Spinal cord (tissue), 10 donors: ENCODE results near the gene STX18. TPM values are rescaled to one million over a fixed set of nuclear protein-coding genes. Genes with fewer than 3 reads are reported as not detected.

Source experiments
- DNase-seq, 6 donors: peaks; one replicate each; pipeline versions ENCODE4 v3.0.0 to v3.0.0-alpha.2; 2013 to 2015; ENCODE audit warnings: low spot score in 6 of 6, low read depth in 4 of 6
- H3K27ac ChIP-seq: one replicate; pipeline ENCODE4 v1.5.1; 2013; ENCODE audit warnings: low read depth, low read length, control low read depth
- H3K27me3 ChIP-seq: one replicate; pipeline ENCODE4 v1.6.1; 2013; ENCODE audit warnings: low read length; ENCODE audit not compliant: control insufficient read depth, insufficient read depth
- H3K36me3 ChIP-seq: one replicate; pipeline ENCODE4 v1.6.1; 2013; ENCODE audit warnings: low read length; ENCODE audit not compliant: control insufficient read depth, insufficient read depth
- H3K4me1 ChIP-seq: one replicate; pipeline ENCODE4 v1.6.1; 2013; ENCODE audit warnings: low read length; ENCODE audit not compliant: control insufficient read depth, insufficient read depth
- H3K4me3 ChIP-seq: one replicate; pipeline ENCODE4 v1.5.1; 2013; ENCODE audit warnings: low read depth, low read length, control low read depth
- H3K9me3 ChIP-seq: one replicate; pipeline ENCODE4 v1.6.1; 2013; ENCODE audit warnings: low read length; ENCODE audit not compliant: control insufficient read depth, insufficient read depth
- whole genome bisulfite sequencing: methylation state at CpG from one replicate; pipeline ENCODE4 v1.1.5; 2013; ENCODE audit warnings: missing lambda C conversion rate; ENCODE audit not compliant: insufficient coverage; 5-methylcytosine and 5-hydroxymethylcytosine counted together
- polyA plus RNA-seq, 2 donors: library from polyadenylated mRNA; unstranded; fragments of 120-200 nt; gene quantifications; one replicate each; pipeline ENCODE4 v1.2.1, GENCODE V29; 2013; ENCODE audit not compliant: insufficient read length in 2 of 2
- total RNA-seq, 2 donors: library from RNA; depleted of rRNA in 1 of 2; stranded (reverse); fragments of 120-200 nt in 1 of 2; fragments of >200 nt in 1 of 2; gene quantifications; one replicate each; pipeline versions ENCODE4 v1.2.3 to v1.2.4, GENCODE V29; 2013 to 2014
- donor health status: healthy.

STX18 gene
- total and polyA plus RNA-seq, 4 donors = 26.9 to 56.4 (median 49.4) TPM

DNA sequence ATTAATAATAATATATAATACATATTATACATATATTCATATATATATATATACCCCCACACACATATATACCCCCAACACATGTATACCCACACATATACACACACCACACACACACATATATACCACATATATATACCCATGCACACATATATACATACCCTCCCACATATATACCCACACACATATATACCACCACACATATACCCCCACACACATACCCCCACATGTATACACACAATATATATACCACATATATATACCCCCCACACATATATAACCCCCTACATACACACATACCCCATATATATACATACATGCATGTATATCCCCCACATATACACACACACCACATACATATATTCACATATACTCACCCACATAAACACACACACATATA lies 103.0 kb downstream of the STX18 start:
- H3K9me3 ChIP-seq = no peaks in the 10 kb centered on the region
- DNase-seq = no peak
- no peak overlapping the region for H3K4me3 ChIP-seq
- peaks cover 10% of the 10 kb centered on the region for H3K36me3 ChIP-seq
- H3K27ac ChIP-seq = no peak overlapping the region
- no peaks in the 10 kb centered on the region for H3K27me3 ChIP-seq
- no peaks in the 10 kb centered on the region for H3K4me1 ChIP-seq

DNA sequence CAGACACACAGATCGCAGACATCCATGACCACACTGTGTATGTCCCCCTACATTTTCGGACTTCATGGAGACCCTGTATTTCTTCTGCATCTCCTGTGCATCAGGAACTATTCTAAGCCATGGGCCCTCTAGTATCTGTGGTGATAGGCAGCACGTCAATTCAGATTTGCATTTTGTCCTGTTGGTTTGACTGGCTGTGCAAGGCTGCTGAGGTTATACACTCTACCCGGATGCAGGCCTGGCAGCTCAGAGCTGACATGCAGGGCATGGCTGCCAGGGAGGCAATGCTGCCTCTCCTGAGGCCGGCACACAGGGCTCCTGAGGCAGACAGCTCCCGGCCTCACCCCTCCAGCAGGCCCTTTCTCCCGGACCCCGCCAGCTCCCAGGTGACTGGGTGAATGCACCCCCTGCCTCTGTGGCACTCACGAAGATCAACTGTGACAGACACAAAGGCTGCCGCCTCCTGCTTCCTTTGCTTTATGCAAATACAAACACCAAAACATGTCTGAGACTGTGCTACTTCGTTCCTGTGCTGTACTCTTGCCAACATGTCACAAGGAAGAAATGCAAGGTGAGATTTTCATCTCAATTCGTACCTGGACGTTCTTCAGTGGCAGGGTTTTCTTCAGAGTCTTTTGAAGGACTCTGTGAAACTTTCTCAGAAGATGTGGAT lies 103.9 kb downstream of the STX18 start:
- H3K4me3 ChIP-seq = no peak overlapping the region
- no peak for DNase-seq
- H3K4me1 ChIP-seq = no peaks in the 10 kb centered on the region
- no peak overlapping the region for H3K27ac ChIP-seq
- H3K36me3 ChIP-seq = peaks cover 10% of the 10 kb centered on the region
- no peaks in the 10 kb centered on the region for H3K9me3 ChIP-seq
- WGBS = 92% methylated on average over 12 of the region's 13 CpGs
- H3K27me3 ChIP-seq = no peaks in the 10 kb centered on the region

DNA sequence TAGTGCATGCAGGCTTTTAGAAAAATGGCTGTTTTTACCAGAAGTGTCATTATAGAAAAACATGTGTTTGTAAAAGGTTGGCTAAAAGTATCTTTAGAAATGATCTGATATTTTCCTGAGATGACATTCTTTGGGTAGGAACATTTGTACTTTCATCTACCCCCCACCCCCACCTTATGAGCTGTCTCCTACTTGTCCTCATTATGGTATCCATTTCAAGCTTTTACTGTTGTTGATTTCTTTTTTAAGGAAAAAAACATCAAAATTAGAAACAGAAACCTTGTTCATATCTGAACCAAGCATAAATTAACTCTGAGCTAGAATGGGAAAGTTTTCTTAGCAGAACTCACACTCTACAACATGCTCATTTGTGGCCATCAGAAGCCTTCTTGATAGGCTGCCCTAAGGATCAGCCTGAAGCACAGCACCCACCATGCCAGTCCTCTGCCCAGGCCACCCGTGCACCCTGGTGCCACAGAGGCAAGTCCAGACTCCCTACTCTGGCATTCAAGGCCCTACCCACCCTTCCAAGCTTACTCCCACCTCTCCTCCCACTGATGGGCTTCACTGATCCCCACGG lies 105.5 kb downstream of the STX18 start:
- DNase-seq = no peak
- WGBS = 97% methylated on average over 2 of the region's 2 CpGs
- H3K4me3 ChIP-seq = no peak overlapping the region
- no peaks in the 10 kb centered on the region for H3K9me3 ChIP-seq
- peaks cover 18% of the 10 kb centered on the region for H3K36me3 ChIP-seq
- H3K27me3 ChIP-seq = no peaks in the 10 kb centered on the region
- H3K4me1 ChIP-seq = no peaks in the 10 kb centered on the region
- no peak overlapping the region for H3K27ac ChIP-seq

DNA sequence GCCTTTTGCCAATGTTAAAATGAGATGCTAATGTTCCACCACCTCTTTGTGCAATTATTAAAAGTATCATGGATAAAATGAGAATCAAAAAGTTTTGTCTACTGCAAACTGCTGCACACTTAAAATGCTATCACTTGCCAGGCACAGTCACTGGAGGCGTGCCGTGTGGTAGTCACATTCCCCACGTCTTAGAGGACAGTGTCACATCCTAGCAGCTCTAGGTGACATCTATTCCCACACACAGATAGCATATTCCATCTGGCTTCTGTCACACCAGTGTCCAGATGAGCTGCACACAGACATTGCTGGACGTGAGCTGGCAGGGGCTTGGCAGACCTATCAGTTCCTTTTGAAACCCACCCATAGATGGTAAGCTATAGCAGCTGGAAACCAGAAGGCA lies 107.9 kb downstream of the STX18 start:
- H3K4me3 ChIP-seq = no peak overlapping the region
- no peaks in the 10 kb centered on the region for H3K9me3 ChIP-seq
- WGBS = 85% methylated on average over 4 of the region's 4 CpGs
- no peaks in the 10 kb centered on the region for H3K27me3 ChIP-seq
- no peak for DNase-seq
- H3K27ac ChIP-seq = no peak overlapping the region
- peaks cover 4% of the 10 kb centered on the region for H3K4me1 ChIP-seq
- peaks cover 16% of the 10 kb centered on the region for H3K36me3 ChIP-seq

DNA sequence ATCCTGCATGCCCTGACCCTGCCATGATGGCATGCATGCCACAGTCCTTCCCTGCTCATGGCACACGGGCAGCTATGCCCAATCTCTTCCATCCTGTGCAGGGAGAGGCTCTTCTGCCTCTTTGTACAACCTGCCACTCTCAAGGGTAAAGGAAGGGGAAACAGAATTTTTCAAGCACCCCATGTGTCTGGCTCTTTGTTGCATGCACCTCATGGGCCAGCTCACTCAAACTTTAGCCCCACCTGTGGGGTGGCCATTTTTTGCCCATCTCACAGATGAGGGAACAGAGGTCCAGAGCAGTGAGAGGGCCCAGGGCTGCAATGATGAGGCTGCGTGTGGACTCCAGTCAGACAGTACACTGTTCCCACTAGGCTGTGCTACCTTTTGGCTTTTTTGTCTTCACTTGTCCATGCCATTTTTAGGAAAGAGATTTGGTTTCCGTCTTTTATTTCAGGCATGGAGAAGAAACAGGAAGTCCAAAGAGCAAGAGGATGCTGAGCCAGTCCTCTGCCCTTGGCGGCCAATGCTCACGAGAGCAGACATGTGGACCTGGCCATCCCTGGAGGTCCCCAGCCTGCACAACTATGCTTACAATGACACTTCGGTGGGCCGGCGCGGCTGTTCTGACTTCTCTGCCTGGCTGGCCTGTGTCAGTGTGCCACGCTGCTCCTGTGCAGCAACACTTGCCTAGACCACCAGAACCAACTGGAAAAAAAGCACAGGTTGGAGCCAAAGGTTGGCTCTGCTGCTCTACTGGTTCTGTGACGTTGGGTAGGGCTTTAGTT lies 109.3 kb downstream of the STX18 start:
- peaks cover 10% of the 10 kb centered on the region for H3K4me1 ChIP-seq
- H3K4me3 ChIP-seq = no peak overlapping the region
- no peaks in the 10 kb centered on the region for H3K9me3 ChIP-seq
- peaks cover 10% of the 10 kb centered on the region for H3K36me3 ChIP-seq
- WGBS = 96% methylated on average over 10 of the region's 11 CpGs
- no peaks in the 10 kb centered on the region for H3K27me3 ChIP-seq
- H3K27ac ChIP-seq = no peak overlapping the region
- no peak for DNase-seq

DNA sequence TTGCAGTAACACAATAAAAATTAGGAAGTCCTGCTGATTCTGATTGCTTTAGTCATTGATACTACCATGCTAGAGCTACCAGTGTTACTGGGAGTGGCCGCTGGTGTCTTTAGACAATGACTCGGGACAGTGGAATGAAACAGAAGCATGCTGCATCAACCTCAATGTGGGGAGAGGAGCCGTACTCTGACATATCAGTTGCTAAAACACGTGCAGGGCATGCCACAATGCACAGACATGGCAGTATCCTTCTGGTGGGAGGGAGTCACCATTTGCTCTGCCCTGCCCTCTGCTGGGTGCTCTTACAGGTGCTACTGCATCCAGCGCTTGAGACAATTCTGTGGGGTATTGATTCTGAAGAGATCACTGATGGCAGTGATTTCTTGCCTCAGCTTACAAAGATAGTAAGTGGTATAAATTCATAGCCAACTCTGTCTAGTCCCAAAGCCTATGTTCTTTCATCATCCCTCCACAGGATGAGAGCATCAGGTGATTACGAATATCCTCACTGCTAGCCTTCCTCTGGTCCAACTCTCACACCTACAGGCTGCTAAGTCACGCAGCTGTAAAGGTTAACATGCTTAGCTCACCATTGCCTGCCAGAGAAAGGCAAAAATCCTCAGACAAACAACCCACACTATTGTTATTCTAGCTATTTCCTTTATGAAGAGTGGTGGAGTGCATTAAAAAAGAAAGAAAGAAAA lies 111.2 kb downstream of the STX18 start:
- Histone ChIP-seq H3K9me3 (no peaks in the 10 kb centered on the region), H3K27me3 (no peaks in the 10 kb centered on the region), H3K27ac (no peak overlapping the region), H3K4me1 (peaks cover 20% of the 10 kb centered on the region), H3K36me3 (peaks cover 8% of the 10 kb centered on the region), H3K4me3 (no peak overlapping the region)
- 46% methylated on average over 5 of the region's 7 CpGs for WGBS
- peak in 3 of 6 donors; percentile 18 to 79 (median 52) for DNase-seq

DNA sequence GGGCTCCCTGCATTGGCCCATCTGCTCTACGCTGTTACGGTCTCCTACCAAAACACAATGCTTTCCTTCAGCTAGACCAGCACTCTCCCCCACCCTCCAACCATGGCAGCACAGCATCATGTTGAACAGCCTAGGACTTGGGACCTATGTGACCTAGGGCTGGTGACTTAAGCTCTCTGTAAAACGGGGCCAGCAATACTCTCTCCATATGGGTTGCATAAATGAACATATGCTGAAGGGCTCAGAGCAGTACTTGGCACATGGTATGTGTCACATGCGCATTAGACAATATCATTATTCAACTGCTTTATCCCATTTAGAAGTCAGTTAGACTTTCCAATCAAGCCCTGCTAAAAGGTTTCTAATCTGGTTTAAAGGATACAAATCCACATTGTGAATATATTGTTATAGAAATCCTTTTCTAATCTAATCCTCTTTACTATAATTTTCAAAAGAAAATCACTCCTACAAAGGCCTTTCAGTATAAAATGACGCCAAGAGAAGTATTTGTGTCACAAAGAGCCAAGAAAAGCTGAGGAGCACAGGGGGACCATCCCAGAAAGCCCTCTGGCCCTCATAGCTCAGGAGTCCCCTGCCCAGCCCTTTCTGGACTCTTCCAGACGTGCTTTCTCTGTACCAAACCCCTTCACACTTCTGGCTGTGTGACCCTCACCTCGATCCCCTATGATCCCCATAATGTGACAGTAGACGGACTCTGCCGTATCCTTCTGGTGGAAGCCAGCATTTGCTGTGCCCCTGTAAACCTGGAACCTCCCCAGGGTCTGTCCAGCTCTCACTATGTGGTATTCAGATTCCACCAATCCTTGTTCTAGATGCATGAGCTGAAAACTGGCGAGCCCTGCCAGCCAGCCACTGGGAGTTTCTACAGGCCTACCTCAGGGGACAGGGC lies 112.6 kb downstream of the STX18 start:
- H3K27ac ChIP-seq = no peak overlapping the region
- peaks cover 19% of the 10 kb centered on the region for H3K36me3 ChIP-seq
- no peaks in the 10 kb centered on the region for H3K27me3 ChIP-seq
- DNase-seq = peak in 1 of 6 donors; percentile 44
- H3K4me3 ChIP-seq = no peak overlapping the region
- WGBS = 98% methylated on average over 7 of the region's 10 CpGs
- no peaks in the 10 kb centered on the region for H3K9me3 ChIP-seq
- peaks cover 24% of the 10 kb centered on the region for H3K4me1 ChIP-seq

DNA sequence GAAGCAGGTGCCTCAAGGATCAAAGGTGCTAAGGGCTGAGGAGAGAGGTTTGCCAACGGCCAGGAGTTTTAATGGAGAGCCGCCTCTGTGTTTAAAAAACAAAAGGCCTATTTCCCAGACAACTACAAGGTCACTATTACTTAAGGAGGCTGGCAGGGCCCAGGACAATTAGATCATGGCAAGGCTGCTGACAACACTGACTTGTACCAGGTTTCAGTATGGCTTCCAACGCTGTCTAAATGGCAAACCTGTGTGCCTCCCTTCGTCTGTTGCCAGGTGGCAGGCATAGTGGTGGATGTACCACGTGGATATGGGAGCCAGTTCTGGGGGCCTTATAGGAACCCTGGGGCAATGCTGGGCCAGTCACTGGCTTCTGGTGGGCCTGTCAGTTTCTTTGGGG lies 114.0 kb downstream of the STX18 start:
- Histone ChIP-seq H3K9me3 (no peaks in the 10 kb centered on the region), H3K27ac (no peak overlapping the region), H3K27me3 (no peaks in the 10 kb centered on the region)

More for the DNA sequence above, 114.0 kb downstream of the STX18 start:
- Histone ChIP-seq H3K36me3 (peaks cover 23% of the 10 kb centered on the region), H3K4me3 (no peak overlapping the region), H3K4me1 (peaks cover 30% of the 10 kb centered on the region)
- 60% methylated on average over 3 of the region's 5 CpGs for whole genome bisulfite sequencing
- DNase-seq = no peak
